Brain microvascular endothelial cell (primary cell): Measurements from ENCODE around the gene PDP2.

Experiments
- DNase-seq: peaks from one replicate; pipeline ENCODE4 v3.0.0-alpha.2; 2020
- H3K27ac ChIP-seq: fragments of 250-450 bp; sonication (Bioruptor Pico); 2 replicates; pipeline ENCODE4 v1.5.1; 2020; ENCODE audit warnings: mild to moderate bottlenecking, moderate library complexity
- H3K27me3 ChIP-seq: fragments of 250-450 bp; sonication (Bioruptor Pico); replicated peaks from 2 replicates; pipeline ENCODE4 v1.5.1; 2020; ENCODE audit warnings: mild to moderate bottlenecking
- H3K36me3 ChIP-seq: fragments of 250-450 bp; sonication (Bioruptor Pico); replicated peaks from 2 replicates; pipeline ENCODE4 v1.5.1; 2020; ENCODE audit warnings: mild to moderate bottlenecking
- H3K4me3 ChIP-seq: 2 replicates; pipeline ENCODE4 v1.5.1; 2011; ENCODE audit warnings: low read depth, mild to moderate bottlenecking, control low read depth, low read length, moderate library complexity
- in situ Hi-C: cut with HindIII; loops from 2 replicates; pipeline ENCODE4 v1.10.0; 2017; ENCODE audit warnings: low sequenced_read_pairs, low pct_ligation_motif_present
- TF ChIP-seq, protein P1 (sequence below): IDR thresholded peaks from 2 replicates; pipeline ENCODE4 v1.5.1; 2011; ENCODE audit warnings: low read depth, mild to moderate bottlenecking, moderate library complexity, low read length, control low read depth, inconsistent platforms; ENCODE audit errors: missing control alignments

The PDP2 gene

DNA sequence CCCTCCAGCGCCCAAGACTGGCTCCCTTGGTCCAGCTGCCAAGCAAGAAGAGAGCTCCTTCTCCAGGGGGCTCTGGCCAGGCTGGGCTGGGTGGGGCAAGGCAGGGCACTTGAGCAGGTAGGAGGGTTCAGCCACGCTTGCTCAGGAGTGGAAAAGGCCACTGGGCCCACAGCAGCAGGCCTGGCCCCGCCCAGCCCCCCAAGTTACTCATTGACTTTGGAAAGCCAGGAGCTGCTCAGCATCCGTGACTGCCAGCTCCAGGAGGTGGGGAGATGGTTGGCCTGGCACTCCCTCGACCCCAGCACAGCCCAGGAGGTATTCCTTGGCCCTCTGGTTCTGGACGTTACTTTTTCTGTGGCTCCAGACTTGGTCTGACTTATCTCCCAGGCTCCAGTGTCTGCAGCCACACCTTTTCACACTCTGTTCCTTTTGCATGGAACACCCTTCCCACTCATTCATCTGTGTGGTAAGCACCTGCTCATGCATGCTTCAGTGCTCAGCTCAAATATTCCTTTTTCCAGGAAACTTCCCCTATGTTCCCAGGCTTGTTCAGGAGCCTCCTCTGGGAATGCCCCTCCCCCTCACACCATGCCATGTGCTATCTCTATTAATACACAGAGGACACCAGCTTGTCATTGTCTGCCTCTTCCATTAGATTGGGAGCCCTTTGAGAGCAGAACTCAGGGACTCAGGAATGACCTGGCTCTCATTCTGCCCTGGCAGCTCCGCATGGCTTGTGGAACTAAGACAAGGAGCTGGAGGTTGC lies 38.7 kb downstream of the PDP2 start, which contains the start of gene CDH16:
CDH16 (minus strand) TSS at position 83 of the 766 bp plus-strand sequence. CDS start 820 bp downstream, outside the sequence.
- peaks cover 9% of the 10 kb centered on the region for H3K27me3 ChIP-seq
- H3K27ac ChIP-seq, result no peak within 1 kb of the TSS
- no peak for DNase-seq
- no peak within 1 kb of the TSS for H3K4me3 ChIP-seq
- TF ChIP-seq, protein P1, sequence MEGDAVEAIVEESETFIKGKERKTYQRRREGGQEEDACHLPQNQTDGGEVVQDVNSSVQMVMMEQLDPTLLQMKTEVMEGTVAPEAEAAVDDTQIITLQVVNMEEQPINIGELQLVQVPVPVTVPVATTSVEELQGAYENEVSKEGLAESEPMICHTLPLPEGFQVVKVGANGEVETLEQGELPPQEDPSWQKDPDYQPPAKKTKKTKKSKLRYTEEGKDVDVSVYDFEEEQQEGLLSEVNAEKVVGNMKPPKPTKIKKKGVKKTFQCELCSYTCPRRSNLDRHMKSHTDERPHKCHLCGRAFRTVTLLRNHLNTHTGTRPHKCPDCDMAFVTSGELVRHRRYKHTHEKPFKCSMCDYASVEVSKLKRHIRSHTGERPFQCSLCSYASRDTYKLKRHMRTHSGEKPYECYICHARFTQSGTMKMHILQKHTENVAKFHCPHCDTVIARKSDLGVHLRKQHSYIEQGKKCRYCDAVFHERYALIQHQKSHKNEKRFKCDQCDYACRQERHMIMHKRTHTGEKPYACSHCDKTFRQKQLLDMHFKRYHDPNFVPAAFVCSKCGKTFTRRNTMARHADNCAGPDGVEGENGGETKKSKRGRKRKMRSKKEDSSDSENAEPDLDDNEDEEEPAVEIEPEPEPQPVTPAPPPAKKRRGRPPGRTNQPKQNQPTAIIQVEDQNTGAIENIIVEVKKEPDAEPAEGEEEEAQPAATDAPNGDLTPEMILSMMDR, result no peak
- H3K36me3 ChIP-seq, result no peaks in the 10 kb centered on the region
- in situ Hi-C loops, result no loop called here

DNA sequence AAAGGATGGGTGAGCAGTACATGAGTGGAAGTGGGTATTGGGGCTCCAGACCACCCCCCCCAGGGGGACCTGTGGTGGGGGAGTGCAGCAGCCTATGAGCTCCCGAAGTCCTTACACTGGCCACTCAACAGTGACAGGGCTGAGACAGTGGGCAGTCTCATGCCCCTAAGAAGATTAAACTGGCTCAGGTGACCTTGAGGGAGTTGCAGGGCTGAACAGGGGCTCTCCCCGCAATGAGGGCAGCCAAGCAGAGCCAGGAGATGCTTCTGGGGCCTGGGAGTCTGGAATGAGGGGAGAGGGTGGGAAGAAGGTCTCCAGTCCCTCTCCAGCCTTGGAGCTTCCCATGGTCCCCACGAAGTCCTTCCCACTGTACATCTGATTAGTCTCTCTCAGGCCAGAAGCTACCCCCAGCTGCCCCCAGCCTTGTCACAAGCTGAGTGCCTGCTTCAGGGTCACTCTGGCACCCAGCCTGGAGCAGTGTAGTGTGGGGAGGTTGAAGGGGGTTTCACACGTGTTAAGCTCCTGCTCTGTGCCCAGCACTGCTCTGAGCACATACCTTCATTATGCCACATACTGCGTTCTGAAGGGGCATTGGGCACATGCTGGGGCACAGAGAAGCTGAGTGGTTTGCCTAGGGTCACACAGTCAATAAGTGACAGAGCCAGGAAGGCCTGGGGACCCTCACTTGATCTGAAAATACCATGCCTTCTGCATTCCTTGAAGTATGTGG lies 39.4 kb downstream of the PDP2 start:
- Histone ChIP-seq H3K27me3 (peaks cover 15% of the 10 kb centered on the region), H3K36me3 (no peaks in the 10 kb centered on the region), H3K27ac (no peak overlapping the region), H3K4me3 (no peak overlapping the region)
- in situ Hi-C loops, result no loop called here
- TF ChIP-seq, protein P1, result no peak
- no peak for DNase-seq

GRCh38 chr16:66920299-66920590 lies 39.9 kb downstream of the PDP2 start:
- TF ChIP-seq, protein P1, result no peak
- H3K27ac ChIP-seq, result no peak overlapping the region
- peaks cover 15% of the 10 kb centered on the region for H3K27me3 ChIP-seq
- DNase-seq, result no peak
- H3K4me3 ChIP-seq, result no peak overlapping the region
- no peaks in the 10 kb centered on the region for H3K36me3 ChIP-seq
- in situ Hi-C loops, result no loop called here

DNA sequence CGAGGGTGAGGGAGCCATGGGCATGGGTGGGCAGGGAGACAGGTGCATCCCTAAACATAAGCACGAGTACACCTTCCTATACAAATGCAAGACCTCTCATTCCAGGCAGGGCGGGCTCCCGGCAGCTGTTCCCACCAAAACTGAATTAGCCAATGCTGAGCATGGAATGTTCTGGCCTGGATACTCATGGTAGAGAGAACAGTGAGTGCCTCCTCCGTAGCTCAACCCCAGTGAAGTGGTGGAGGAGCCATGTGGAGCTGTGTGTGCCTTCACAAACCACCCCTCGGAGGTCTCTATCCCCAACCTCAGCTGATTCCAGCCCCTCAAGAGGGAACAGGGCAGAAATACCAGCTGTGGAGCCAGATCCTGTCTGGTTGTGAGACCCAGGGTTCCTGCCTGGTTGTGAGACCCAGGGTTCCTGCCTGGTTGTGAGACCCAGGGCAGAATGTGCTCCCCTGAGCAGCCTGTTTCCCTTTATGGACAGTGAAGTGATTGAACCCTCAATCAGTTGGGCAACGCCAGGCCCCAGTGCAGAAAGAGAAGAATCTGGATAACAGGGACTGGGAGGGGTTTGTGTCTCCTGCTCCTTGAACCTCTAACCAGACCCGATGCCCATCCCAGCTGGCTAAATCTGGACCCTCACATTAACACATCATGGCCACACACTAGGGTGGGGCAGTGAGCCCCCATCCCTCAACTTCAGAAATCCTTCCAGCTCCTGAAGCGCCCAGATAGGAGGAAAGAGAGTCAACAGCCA lies 40.8 kb downstream of the PDP2 start:
- Histone ChIP-seq H3K27ac (no peak overlapping the region), H3K36me3 (no peaks in the 10 kb centered on the region), H3K27me3 (peaks cover 15% of the 10 kb centered on the region), H3K4me3 (no peak overlapping the region)
- no peak for DNase-seq
- in situ Hi-C loops, result no loop called here
- TF ChIP-seq, protein P1, result no peak

DNA sequence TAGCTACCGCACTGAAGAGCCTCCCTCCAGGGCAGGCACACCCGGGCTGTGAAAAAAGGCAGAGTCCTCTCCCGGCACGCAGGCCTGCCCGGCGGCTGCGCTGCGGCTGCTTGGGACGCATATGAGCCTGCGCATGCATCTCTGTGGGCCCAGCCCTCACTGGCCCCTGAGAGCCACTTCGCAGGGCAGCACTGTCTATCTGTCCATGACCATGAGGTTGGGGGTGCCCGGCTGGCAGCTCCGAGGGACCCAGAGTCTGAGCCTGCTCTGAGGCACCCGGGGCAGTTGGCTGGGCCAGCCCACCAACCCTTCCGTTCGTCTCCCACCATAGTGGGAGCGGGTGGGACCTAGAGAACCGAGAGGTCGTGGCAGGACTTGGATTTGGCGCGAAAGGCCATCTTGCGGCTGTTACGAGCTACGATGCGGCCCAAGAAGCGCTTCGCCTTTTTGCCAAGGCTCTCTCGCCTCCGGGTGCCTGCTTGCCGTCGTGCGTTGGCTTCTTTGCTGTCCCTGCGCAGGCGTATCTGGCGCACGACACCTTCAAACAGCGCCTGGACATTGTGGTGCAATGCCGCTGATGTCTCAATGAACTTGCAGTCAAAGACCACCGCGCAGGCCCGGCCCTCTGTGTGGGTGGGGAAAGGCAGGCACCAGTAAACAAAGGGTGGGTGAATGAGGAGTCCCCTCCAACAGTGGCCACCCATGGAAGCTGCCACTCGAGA lies 41.6 kb downstream of the PDP2 start:
- Histone ChIP-seq H3K27ac (no peak overlapping the region), H3K36me3 (no peaks in the 10 kb centered on the region), H3K27me3 (peaks cover 15% of the 10 kb centered on the region), H3K4me3 (no peak overlapping the region)
- TF ChIP-seq, protein P1, result no peak
- in situ Hi-C loops, result no loop called here
- no peak for DNase-seq
